HL-60 (cell line): ENCODE data around the gene NRF1.
A peak's percentile ranks its signal among the peaks of the same experiment; 100 is the strongest.

Experiments used
- DNase-seq, 2 experiments: peaks; one replicate each; pipeline ENCODE4 v3.0.0-alpha.2; 2010 to 2020; ENCODE audit warnings: low read depth in 1 of 2, low spot score in 1 of 2
- H3K27ac ChIP-seq: fragments of 250-450 bp; sonication (Bioruptor Pico); replicated peaks from 2 replicates; pipeline ENCODE4 v1.5.1; 2020; ENCODE audit warnings: mild to moderate bottlenecking, moderate library complexity
- H3K27me3 ChIP-seq: fragments of 250-450 bp; sonication (Bioruptor Pico); 2 replicates; pipeline ENCODE4 v1.5.1; 2021; ENCODE audit warnings: mild to moderate bottlenecking, moderate library complexity; ENCODE audit not compliant: insufficient read depth, poor library complexity, severe bottlenecking
- H3K4me3 ChIP-seq: replicated peaks from 2 replicates; pipeline ENCODE4 v1.5.1; 2011; ENCODE audit warnings: mild to moderate bottlenecking, control low read depth, low read length; ENCODE audit not compliant: insufficient read depth
- GABPA ChIP-seq: IDR thresholded peaks from 2 replicates; pipeline ENCODE4 v1.6.1; 2012; ENCODE audit warnings: low read depth
- POLR2AphosphoS5 ChIP-seq: IDR thresholded peaks from 2 replicates; pipeline ENCODE4 v1.6.1; 2012; ENCODE audit warnings: low read depth
- REST ChIP-seq: IDR thresholded peaks from 2 replicates; pipeline ENCODE4 v1.6.1; 2012; ENCODE audit warnings: low read depth; ENCODE audit not compliant: insufficient replicate concordance
- SPI1 ChIP-seq: IDR thresholded peaks from 2 replicates; pipeline ENCODE4 v1.6.1; 2012; ENCODE audit warnings: low read depth, mild to moderate bottlenecking, borderline replicate concordance
- TF ChIP-seq, protein P1 (sequence below): IDR thresholded peaks from one replicate; pipeline ENCODE4 v1.5.1; 2011; ENCODE audit warnings: low read length, control low read depth, inconsistent platforms; ENCODE audit not compliant: insufficient read depth

NRF1 gene

DNA sequence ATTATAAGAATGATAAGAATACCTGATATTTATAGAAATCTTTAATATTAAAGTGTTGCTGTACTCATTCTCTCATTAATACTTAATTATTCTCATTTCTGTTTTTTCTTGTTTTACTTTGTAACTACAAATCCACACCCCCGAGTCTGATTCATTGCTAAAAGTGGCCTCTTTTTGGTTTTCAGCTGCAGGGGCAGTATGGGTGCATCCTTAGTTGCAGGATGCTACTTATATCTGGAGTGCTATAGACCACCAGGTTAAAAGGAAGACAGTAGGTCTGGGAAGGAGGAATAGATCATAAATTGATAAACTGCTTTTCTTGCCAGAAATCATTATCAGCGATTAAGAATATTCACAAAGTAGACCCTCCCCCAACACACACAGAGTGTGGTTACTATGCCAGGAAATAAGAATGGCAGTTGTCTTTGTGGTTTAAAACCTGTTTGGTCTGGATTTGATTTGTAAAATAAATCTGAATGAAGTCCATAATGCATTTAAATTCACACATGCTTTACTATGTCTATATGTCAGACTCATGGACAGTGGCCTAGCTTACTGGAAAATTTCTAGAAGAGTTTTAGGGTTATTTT is 96.5 kb downstream of the NRF1 start:
- DNase-seq = no peak
- Histone ChIP-seq H3K27ac (no peak overlapping the region), H3K27me3 (no peaks in the 10 kb centered on the region), H3K4me3 (no peak overlapping the region)
- no peak for TF ChIP-seq SPI1
- TF ChIP-seq GABPA = no peak
- TF ChIP-seq, protein P1, sequence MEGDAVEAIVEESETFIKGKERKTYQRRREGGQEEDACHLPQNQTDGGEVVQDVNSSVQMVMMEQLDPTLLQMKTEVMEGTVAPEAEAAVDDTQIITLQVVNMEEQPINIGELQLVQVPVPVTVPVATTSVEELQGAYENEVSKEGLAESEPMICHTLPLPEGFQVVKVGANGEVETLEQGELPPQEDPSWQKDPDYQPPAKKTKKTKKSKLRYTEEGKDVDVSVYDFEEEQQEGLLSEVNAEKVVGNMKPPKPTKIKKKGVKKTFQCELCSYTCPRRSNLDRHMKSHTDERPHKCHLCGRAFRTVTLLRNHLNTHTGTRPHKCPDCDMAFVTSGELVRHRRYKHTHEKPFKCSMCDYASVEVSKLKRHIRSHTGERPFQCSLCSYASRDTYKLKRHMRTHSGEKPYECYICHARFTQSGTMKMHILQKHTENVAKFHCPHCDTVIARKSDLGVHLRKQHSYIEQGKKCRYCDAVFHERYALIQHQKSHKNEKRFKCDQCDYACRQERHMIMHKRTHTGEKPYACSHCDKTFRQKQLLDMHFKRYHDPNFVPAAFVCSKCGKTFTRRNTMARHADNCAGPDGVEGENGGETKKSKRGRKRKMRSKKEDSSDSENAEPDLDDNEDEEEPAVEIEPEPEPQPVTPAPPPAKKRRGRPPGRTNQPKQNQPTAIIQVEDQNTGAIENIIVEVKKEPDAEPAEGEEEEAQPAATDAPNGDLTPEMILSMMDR = no peak
- TF ChIP-seq POLR2AphosphoS5 = no peak
- TF ChIP-seq REST = no peak

- TF ChIP-seq REST (no peak), GABPA (no peak), POLR2AphosphoS5 (no peak), SPI1 (no peak)
- TF ChIP-seq, protein P1 = no peak
- H3K4me3 ChIP-seq = no peak overlapping the region
- no peaks in the 10 kb centered on the region for H3K27me3 ChIP-seq
- no peak for DNase-seq
- no peak overlapping the region for H3K27ac ChIP-seq
Observed at GRCh38 chr7:129713544-129713943, 102.0 kb downstream of the NRF1 start.

GRCh38 chr7:129714514-129715063 is 103.1 kb downstream of the NRF1 start:
- TF ChIP-seq GABPA (no peak), SPI1 (no peak), POLR2AphosphoS5 (no peak)

GRCh38 chr7:129719980-129720732 is 108.6 kb downstream of the NRF1 start:
- Histone ChIP-seq H3K27ac (peak overlapping the region; percentile 49), H3K27me3 (no peaks in the 10 kb centered on the region), H3K4me3 (no peak overlapping the region)
- DNase-seq = peak; percentile 5 to 69
- TF ChIP-seq POLR2AphosphoS5 = peak; percentile 60
- no peak for TF ChIP-seq REST

More at GRCh38 chr7:129714514-129715063, 103.1 kb downstream of the NRF1 start:
- no peak for DNase-seq
- Histone ChIP-seq H3K27ac (no peak overlapping the region), H3K4me3 (no peak overlapping the region), H3K27me3 (no peaks in the 10 kb centered on the region)
